Body of pancreas (tissue), 4 donors: ENCODE measurements around the gene STX8. TPM values are rescaled to one million over a fixed set of nuclear protein-coding genes. Genes with fewer than 3 reads are reported as not detected.

ENCODE experiments used
- ATAC-seq: fragments of 150-250 bp; one replicate; pipeline ENCODE4 v1.9.1; 2016
- DNase-seq, 4 donors: peaks; one replicate each; pipeline ENCODE4 v3.0.0-alpha.2; 2019
- H3K27ac ChIP-seq, 4 donors: fragments of 200-600 bp; sonication (generic); 1 replicate in 3 of 4; 2 replicates in 1 of 4; pipeline versions ENCODE4 v1.5.1 to v1.6.1; 2016 to 2019; ENCODE audit warnings: mild to moderate bottlenecking in 1 of 4, mixed read lengths in 1 of 4, moderate library complexity in 1 of 4
- H3K27me3 ChIP-seq, 2 donors: fragments of 200-600 bp; sonication (generic); one replicate each; pipeline ENCODE4 v1.6.0; 2016; ENCODE audit warnings: mild to moderate bottlenecking in 1 of 2
- H3K36me3 ChIP-seq, 2 donors: fragments of 200-600 bp; sonication (generic); replicated peaks in 1 of 2; 2 replicates each; pipeline ENCODE4 v1.5.1; 2016; ENCODE audit warnings: low read depth in 2 of 2; ENCODE audit not compliant: insufficient read depth in 1 of 2
- H3K4me1 ChIP-seq: fragments of 200-600 bp; sonication (generic); one replicate; pipeline ENCODE4 v1.6.0; 2016
- H3K4me3 ChIP-seq, 2 donors: fragments of 200-600 bp; sonication (generic); 1 replicate in 1 of 2; 2 replicates in 1 of 2; pipeline ENCODE4 v1.5.1; 2016 to 2019
- H3K9me3 ChIP-seq, 3 donors: fragments of 200-600 bp; sonication (generic); 1 replicate in 2 of 3; 2 replicates in 1 of 3; pipeline ENCODE4 v1.5.1; 2016
- POLR2A ChIP-seq, 3 donors: fragments of 450-650 bp; IDR thresholded peaks; one replicate each; pipeline ENCODE4 v1.6.1; 2016; ENCODE audit warnings: antibody characterized with exemption in 3 of 3, mild to moderate bottlenecking in 2 of 3
- WGBS, 2 donors: methylation state at CpG; one replicate each; pipeline ENCODE4 v1.1.5; 2017; 5-methylcytosine and 5-hydroxymethylcytosine counted together
- intact Hi-C: fragments of 100-400 bp; cut with DNase I; formaldehyde crosslinking; loops from one replicate; pipeline ENCODE4 v1.15.1; 2023
- total RNA-seq, 2 donors: library from RNA; depleted of rRNA; stranded (reverse); fragments of >200 nt; gene quantifications; one replicate each; pipeline ENCODE4 v1.1.0, GENCODE V29; 2016
- TF ChIP-seq, protein P1 (sequence below), 7 experiments: fragments of 450-650 bp in 4 of 7; fragments of 200-600 bp in 3 of 7; sonication (generic) in 3 of 7; IDR thresholded peaks; one replicate each; pipeline ENCODE4 v1.5.1; 2016 to 2019; ENCODE audit warnings: antibody characterized with exemption in 7 of 7

STX8 gene
- total RNA-seq, 2 donors from 2014 or later, result 32.2 to 37.6 TPM

DNA sequence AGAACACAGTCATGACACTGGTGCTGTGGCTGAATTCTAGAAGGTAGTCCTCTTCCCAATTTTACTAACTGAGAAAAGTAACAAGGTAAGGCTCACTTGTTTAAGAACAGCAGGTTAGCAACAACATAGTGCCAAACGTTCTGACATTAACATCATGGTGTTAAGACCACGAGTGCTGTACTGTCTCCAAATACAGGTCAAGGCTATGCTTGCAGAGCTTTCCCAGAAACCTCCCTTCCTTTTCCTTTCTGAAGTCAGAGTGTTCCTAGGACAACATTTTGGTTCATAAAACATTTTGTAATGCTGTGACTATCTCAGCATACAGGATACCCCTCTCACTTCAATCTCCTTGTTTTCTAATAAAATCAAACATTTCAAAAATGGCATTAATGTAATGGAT, 144.0 kb downstream of the STX8 start:
- Histone ChIP-seq H3K4me1 (peaks cover 8% of the 10 kb centered on the region), H3K27me3 (no peaks in the 10 kb centered on the region), H3K36me3 (no peaks in the 10 kb centered on the region), H3K27ac (peak overlapping the region in 1 of 4 donors; percentile 35), H3K9me3 (no peaks in the 10 kb centered on the region), H3K4me3 (no peak overlapping the region)
- DNase-seq, result no peak
- 22 to 32% methylated on average over 2 of the region's 2 CpGs for WGBS, 2 donors
- no peak for ATAC-seq
- intact Hi-C loops, result no loop called here
- TF ChIP-seq, protein P1, sequence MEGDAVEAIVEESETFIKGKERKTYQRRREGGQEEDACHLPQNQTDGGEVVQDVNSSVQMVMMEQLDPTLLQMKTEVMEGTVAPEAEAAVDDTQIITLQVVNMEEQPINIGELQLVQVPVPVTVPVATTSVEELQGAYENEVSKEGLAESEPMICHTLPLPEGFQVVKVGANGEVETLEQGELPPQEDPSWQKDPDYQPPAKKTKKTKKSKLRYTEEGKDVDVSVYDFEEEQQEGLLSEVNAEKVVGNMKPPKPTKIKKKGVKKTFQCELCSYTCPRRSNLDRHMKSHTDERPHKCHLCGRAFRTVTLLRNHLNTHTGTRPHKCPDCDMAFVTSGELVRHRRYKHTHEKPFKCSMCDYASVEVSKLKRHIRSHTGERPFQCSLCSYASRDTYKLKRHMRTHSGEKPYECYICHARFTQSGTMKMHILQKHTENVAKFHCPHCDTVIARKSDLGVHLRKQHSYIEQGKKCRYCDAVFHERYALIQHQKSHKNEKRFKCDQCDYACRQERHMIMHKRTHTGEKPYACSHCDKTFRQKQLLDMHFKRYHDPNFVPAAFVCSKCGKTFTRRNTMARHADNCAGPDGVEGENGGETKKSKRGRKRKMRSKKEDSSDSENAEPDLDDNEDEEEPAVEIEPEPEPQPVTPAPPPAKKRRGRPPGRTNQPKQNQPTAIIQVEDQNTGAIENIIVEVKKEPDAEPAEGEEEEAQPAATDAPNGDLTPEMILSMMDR (IDR thresholded peaks at IDR 0.05), result no peak
- no peak for TF ChIP-seq POLR2A (IDR thresholded peaks at IDR 0.05)

DNA sequence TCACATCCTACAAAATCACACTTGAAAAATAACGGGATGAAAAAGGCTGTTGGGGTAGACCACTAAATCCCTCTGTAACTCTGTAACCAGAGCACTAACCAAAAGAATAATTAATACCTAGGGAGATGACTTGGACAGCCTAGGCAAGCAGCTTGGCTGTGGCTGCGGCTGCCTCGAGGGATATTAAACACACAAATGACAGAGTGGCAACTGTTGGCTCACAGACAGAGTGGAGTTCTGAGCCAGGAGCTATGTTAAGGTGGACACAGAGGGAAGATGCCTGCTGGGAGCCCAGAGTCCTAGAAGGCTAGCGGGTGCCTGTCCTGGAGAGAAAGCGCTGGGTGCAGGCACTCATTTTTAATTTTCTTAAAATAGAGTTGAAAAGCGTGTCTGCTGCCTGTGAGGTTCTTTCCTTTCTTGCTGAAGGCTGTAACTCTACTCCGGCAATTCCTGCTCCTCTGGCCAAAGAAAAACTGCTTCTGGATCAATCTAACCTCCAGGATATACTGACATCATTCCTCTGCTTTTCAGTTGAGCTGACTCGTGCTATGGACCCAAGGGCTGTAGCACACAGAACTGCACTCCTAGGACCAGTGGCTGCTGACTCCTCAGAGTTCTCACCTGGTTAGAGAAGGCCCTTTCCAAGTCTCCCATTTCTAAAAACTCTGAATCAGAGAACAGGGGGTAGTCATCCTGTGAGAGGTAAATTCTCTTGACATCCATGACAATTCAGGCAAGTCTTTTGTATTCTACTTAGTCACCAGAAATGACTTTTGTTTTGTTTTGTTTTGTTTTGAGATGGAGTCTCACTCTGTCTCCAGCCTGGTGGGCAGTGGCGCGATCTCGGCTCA, 147.9 kb downstream of the STX8 start:
- DNase-seq (peak in 1 of 4 donors; percentile 7), ATAC-seq (no peak)
- no peak for TF ChIP-seq POLR2A (IDR thresholded peaks at IDR 0.05)
- Histone ChIP-seq H3K4me1 (peaks cover 8% of the 10 kb centered on the region), H3K27me3 (no peaks in the 10 kb centered on the region), H3K4me3 (no peak overlapping the region), H3K27ac (no peak overlapping the region), H3K9me3 (no peaks in the 10 kb centered on the region), H3K36me3 (no peaks in the 10 kb centered on the region)
- intact Hi-C loops, result no loop called here
- 67 to 69% methylated on average over 11 of the region's 11 CpGs for WGBS, 2 donors

DNA sequence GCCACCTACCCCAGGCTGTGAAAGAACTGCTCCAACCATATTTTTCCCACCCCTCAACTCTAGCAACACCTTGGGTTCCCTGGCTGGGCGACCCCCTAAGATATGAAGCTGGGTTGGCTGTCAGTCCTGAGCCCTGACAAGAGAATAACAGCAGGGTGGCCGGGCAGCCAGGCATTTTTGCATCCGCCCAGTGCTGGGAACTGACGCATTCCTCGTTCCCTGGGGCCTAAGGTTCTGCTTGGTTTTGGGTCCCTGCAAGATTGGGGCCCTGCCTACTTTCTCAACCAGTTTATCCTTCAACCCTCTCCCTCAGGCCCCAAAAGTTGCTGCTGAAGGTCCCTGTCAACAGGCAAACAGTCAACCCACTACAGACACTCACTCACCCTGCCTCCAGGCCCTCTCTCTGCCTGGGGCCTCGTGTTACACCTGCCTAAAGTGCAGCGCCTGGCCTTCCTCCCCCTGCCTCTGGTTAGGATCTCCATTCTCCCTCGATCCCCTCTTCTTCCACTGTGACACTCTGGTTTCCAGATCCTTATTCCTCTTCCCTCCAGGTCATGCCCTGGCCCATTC, 151.5 kb downstream of the STX8 start:
- Histone ChIP-seq H3K9me3 (no peaks in the 10 kb centered on the region), H3K27ac (no peak overlapping the region), H3K36me3 (no peaks in the 10 kb centered on the region), H3K27me3 (no peaks in the 10 kb centered on the region), H3K4me1 (no peaks in the 10 kb centered on the region), H3K4me3 (no peak overlapping the region)
- 93 to 94% methylated on average over 5 to 8 of the region's 8 CpGs for WGBS, 2 donors
- intact Hi-C loops, result no loop called here
- DNase-seq, result no peak
- no peak for ATAC-seq
- TF ChIP-seq, protein P1 (IDR thresholded peaks at IDR 0.05), result no peak
- TF ChIP-seq POLR2A (IDR thresholded peaks at IDR 0.05), result no peak

DNA sequence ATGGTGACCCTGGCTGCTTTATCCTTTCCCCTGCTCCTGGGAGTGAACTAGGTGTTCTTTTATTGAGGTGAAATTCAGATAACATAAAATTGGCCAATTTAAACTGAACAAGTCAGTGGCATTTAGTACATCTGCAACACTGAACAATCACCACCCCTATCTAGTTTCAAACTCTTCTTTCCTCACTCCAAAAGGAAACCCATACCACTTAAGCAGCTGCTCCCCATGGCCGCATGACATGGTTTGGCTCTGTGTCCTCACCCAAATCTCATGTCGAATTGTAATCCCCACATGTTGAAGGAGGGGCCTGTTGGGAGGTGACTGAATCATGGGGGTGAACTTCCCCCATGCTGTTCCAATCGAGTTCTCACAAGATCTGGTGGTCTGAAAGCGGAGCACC, 154.1 kb downstream of the STX8 start:
- no peaks in the 10 kb centered on the region for H3K4me1 ChIP-seq
- intact Hi-C loops, result no loop called here
- no peaks in the 10 kb centered on the region for H3K36me3 ChIP-seq
- no peak overlapping the region for H3K4me3 ChIP-seq
- H3K27me3 ChIP-seq, result no peaks in the 10 kb centered on the region
- 97 to 98% methylated on average over 4 of the region's 4 CpGs for WGBS, 2 donors
- no peaks in the 10 kb centered on the region for H3K9me3 ChIP-seq
- ATAC-seq (no peak), DNase-seq (no peak)
- no peak overlapping the region for H3K27ac ChIP-seq
- TF ChIP-seq, protein P1 (IDR thresholded peaks at IDR 0.05), result no peak
- no peak for TF ChIP-seq POLR2A (IDR thresholded peaks at IDR 0.05)

DNA sequence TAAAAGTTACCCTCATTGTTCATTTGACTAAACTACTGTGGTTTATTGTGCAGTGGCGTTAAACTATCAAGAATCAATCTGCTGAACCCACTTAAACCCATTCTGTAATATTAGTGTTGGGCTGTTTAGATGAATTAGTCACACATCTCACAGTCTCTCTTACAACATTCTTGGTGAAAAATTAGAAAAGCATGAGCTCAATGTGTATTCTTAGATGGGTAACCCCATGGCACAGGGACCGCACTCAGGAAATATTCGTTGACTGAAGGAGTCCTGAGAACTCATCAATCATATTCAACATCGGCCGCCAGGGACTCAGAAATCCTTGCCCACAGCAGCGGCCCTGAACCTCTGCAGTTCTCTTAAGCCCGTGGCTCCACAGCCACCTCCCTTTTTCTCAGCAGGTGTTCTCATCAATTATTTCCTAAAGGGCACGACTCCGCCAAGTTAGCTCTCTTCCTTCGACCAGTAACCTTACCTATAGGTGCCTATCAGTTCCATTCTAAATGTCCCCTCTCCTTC, 155.6 kb downstream of the STX8 start:
- DNase-seq (no peak), ATAC-seq (no peak)
- Histone ChIP-seq H3K27me3 (no peaks in the 10 kb centered on the region), H3K4me1 (no peaks in the 10 kb centered on the region), H3K36me3 (no peaks in the 10 kb centered on the region), H3K4me3 (no peak overlapping the region), H3K9me3 (no peaks in the 10 kb centered on the region), H3K27ac (no peak overlapping the region)
- intact Hi-C loops, result no loop called here
- 85 to 93% methylated on average over 10 of the region's 10 CpGs for WGBS, 2 donors
- TF ChIP-seq, protein P1 (IDR thresholded peaks at IDR 0.05), result no peak
- no peak for TF ChIP-seq POLR2A (IDR thresholded peaks at IDR 0.05)
